ENCODE results near the gene CYTH1.

GRCh38 chr17:78738698-78739097 is 43.4 kb downstream of the CYTH1 start:
- TF ChIP-seq CTCF (conservative IDR thresholded peaks at IDR 0.05) (no peak), EZH2 (IDR thresholded peaks at IDR 0.05; ENCODE audit: low read depth) (no peak)
